GM18499 (cell line): ENCODE measurements around the gene TUT7.
"Not testable (repeated sequence)": the region's sequence is repeated elsewhere in the genome, so short reads cannot be mapped to it uniquely, and the experiment has no call there.

Source experiments
- ATAC-seq: cut with Tn5 transposase; IDR thresholded peaks from one replicate; pipeline ENCODE4 v1.9.1; 2021; ENCODE audit warnings: moderate number of reproducible peaks; ENCODE audit not compliant: insufficient read depth, unreplicated experiment

Gene TUT7

GRCh38 chr9:86312959-86313358, 41.3 kb downstream of the TUT7 start:
- ATAC-seq, result not testable (repeated sequence)

DNA sequence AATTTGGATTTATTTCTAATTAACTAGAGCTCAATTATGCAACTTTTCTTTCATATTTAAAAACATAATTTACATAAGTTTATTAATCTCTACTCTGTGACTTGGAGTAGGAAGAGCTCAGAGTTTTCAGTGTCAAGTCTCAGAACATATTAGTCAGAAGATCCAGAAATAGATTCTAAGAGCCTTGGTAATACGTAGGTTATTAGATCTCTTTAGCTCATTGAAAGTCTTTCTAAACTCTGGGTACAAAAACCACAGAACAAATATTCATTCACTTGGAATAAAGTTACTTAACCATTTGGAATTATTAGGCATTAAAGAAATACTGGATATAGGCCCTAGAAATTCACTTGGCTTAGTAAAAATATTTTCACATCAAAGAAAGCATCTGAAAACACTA, 45.5 kb downstream of the TUT7 start:
- no peak for ATAC-seq

GRCh38 chr9:86304236-86304730, 49.9 kb downstream of the TUT7 start:
- no peak for ATAC-seq

GRCh38 chr9:86303316-86303975, 50.8 kb downstream of the TUT7 start:
- ATAC-seq, result no peak

DNA sequence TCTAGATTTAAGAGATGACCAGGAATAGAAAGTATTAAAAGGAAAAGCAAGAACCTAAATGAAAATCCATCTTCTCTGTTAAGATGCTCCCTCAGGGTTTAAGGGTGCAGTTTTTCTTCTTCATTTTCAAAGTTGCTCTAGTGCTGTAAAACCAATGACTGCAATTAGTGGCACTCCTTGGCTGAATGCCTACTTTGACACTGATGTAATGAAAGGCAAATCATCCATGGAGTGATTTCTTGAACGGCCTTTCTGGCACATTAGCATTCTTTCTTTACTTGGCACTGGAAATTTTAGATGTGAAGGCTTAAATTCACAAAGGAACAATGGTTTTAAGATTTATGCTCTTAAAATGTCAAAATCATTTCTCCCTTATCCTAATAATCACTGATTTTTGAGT, 52.5 kb downstream of the TUT7 start:
- ATAC-seq, result no peak

- ATAC-seq, result no peak
Observed at GRCh38 chr9:86300701-86301100, 53.5 kb downstream of the TUT7 start.

DNA sequence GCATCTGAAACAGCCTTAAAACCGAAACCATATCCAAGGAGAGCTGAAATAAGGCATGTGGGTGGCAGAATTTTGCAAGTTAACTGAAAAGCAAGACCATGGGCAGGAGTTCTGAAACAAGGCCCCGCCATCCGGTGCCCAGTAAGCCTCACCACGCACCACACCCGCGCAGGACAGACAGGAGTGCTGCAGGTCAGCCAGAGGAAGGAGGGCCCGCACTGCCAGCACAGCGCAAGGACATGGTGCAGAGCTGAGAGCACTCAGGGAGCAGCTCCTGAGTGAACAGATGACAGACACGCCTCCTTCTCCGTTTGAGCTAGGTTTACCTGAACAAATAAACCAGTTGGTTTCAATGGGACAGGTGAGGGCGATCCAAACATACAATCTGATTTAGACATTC, 55.3 kb downstream of the TUT7 start:
- ATAC-seq, result no peak

DNA sequence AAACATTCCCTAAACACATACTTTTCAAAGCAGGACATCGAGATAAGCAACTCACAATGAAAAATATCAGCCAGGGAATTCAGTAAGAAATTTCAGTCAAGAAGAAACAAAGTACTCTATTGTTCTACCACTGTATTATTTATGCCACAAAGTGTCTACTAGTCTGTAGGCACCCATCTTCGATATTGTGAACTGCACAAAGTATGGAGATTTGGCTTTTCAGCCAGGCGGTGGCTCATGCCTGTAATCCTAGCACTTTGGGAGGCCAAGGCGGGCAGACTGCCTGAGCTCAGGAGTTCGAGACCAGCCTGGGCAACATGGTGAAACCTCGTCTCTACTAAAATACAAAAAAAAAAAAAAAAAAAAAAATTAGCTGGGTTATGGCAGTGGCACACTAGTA, 63.9 kb downstream of the TUT7 start:
- ATAC-seq, result not testable (repeated sequence)

DNA sequence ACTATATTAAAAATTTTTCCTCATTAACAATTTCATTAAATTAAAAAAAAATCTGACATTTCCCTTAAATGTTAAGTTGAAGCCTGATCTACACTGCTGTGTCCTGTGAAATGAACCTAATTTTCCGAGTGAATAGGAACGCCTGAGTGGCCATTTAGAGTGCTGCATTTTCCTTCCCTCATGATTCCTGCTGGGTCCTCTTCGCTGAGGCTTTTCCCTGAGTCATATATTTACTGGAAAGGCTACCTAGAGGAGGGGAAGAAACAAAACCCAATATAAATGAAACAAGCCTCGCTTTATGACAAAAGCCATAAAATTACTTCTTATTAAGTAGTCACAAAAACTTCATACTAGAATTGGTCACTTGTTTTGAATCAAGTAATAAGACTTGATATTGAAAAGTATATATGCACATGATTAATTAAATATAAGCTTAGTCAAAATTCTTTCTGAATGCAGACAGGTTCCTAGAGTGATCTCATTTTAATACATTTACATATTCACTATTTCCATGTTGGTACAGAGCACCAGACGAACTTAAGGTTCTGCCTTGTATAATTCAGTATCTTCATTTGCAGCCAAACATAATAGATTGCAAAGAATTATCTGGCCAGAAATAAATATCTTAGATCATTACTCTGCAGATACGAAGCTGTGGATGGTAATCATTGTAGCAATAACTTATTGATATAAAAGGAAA, 65.6 kb downstream of the TUT7 start:
- no peak for ATAC-seq

GRCh38 chr9:86287013-86287412, 67.2 kb downstream of the TUT7 start:
- ATAC-seq, result no peak

DNA sequence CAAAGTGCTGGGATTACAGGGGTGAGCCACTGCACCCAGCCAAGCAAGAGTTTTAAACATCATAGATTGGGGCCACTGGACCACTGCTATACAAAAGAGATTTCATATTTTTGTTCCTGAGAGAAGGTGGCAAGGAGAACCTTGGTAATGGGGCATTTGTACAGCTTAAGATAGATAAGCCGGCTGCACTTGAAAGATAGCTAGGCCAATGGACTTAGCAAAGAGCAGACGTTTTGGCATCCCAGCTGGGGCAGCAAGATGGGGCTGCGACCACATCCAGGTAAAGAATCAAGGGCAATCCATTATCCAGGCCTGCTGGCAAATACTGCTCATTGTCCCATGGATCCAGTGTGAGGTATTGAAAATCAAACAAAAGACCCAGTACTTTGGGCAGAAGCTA, 67.9 kb downstream of the TUT7 start:
- no peak for ATAC-seq

DNA sequence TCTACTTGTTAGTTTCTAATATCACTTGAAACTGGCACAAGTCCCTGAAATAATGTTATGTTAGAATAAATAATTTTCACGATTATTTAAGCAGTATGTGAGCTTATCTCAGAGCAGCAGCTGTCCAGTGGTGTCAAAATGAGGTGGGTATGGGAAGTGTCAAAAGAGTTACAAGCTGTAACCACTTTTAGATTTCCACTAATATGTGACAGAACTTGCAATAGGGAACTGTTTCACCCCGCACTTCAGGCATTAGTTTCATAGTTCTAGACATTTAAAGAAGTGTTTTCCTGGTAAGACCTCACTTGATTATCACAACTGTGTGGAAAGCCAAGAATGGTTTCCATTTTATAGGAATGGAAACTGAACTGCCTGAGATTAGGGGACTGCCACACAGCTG, 68.9 kb downstream of the TUT7 start:
- ATAC-seq, result no peak

DNA sequence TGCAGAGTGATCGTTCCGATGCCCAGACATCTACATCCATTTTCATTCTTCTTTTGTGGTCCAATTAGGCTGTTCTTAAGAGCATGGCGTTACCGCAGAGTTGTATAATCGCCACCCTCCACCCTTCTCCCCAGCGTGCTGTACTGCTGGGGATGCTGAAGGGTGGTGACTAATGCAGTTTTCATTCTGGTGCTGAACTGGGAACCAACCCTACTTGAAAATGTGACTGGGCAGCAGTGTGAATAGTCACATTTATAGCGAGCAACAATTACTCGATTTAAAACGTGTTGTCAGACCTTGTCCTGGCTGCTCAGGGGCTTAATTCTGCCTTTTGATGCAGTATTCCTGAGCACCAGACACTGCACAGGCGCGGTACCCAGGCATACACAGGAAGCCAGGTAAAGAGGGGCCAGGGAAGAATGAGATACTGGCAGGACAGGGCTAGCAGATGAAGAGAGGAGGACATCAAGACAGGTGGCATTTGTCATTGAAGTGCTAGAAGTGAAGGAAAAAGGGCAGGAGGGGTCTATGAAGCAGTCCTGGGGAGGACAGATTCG, 71.2 kb downstream of the TUT7 start:
- ATAC-seq, result peak; percentile 12

DNA sequence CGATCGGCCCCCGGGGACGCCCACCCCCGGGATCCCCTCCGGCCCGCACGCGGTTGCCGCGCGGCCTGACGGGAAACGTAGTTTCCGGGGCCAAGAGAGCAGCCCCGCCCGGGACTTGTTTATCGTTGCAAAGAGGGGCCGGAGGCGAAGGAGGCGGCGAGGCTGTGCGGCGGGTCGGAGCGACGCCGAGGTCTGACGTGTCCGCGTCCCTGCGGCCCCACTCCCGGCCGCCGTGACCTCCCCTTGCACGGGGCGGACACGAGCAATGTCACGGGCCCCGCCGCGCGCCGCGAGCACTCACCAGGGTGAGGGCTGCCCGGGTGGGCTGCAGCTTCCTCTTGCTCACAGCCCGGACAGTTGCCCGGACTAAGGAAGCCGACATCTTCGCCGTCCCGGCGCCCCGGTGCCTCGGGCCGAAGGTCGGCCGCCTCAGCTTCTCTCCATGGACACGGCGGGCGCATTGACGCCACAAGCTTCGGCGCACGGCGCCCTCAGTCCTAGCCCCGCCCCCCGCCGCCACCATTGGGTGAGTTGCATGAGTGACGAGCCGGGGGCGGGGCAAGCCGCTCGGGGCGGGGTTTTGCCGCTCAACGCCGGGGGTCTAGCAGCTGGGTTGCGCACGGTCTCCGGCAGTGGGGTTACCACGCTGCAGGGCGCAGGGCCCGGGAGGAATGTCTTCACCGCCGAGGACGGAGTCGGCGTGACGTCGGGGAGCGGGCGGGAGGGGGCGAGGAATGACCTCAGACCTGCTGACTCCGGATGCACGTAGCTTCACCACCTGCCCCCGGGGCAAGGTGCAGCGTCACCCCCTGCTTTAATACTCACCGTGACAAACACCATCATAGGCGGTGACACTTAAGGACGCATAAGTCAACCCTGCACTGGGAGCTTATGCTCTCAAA, 71.9 kb downstream of the TUT7 start, which contains the start of gene ISCA1:
TSS of gene ISCA1 (minus strand) at position 462 of the 902 bp plus-strand sequence. CDS start at position 382, 80 bp downstream.
- ATAC-seq, result peak; percentile 60

- ATAC-seq, result no peak
Observed at GRCh38 chr9:86281593-86282076, 72.6 kb downstream of the TUT7 start.

DNA sequence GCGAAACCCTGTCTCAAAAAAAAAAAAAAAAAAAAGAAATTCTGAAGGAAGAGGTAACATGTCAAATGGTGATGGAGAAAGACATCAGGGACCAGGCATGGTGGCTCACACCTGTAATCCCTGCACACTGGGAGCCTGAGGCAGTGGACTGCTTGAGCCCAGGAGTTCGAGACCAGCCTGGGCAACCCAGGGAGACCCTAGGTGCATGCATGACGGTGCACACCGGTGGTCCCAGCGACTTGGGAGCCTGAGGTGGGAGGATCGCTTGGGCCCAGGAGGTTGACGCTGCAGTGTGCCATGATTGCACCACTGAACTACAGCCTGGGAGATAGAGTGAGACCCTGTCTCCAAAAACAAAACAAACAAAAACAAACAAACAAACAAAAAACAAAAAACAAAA, 73.6 kb downstream of the TUT7 start:
- no peak for ATAC-seq

DNA sequence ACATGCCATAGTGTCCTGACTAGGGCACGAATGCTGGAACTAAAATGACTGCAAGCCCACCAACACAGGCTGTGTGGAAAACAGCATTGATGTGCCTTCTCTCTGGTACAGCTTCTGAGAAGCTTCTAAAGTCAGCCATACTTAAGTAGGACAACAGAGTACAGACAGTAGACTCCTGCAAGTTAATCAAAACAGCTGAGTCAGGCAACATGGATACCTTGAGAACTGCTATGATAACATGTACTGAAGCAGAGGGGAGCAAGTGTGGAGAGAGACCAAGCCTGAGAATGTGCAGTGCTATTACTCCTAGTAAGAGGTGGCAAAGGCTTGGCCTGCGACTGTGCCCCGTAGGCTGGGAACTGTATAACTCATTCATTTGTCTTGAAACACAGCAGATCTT, 74.4 kb downstream of the TUT7 start:
- no peak for ATAC-seq

- ATAC-seq, result no peak
Observed at GRCh38 chr9:86277072-86277471, 77.1 kb downstream of the TUT7 start.

DNA sequence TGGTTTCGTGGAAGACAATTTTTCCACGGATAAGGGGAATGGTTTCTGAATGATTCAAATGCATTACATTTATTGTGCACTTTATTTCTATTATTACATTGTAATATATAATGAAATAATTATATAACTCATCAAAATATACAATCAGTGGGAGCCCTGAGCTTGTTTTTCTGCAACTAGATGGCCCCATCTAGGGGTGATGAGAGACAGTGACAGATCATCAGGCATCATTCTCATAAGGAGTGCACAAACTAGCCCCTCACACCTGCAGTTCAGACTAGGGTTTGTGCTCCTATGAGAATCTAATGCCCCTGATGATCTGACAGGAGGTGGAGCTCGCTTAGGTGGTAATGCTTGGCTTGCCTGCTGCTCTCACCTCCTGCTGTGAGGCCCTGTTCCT, 78.2 kb downstream of the TUT7 start:
- ATAC-seq, result no peak
